GM23248 (cell line): ENCODE data around the gene TMBIM1.

Experiments
- EZH2 ChIP-seq: fragments of 200-600 bp; sonication (generic); IDR thresholded peaks from 2 replicates; pipeline ENCODE4 v1.6.1; 2018; ENCODE audit warnings: antibody characterized with exemption, mild to moderate bottlenecking; ENCODE audit not compliant: insufficient read depth, poor library complexity, severe bottlenecking
- EZH2phosphoT487 ChIP-seq: fragments of 200-600 bp; sonication (generic); IDR thresholded peaks from 2 replicates; pipeline ENCODE4 v1.6.1; 2018; ENCODE audit warnings: antibody characterized with exemption, moderate library complexity, mild to moderate bottlenecking, low read depth; ENCODE audit not compliant: insufficient read depth

DNA sequence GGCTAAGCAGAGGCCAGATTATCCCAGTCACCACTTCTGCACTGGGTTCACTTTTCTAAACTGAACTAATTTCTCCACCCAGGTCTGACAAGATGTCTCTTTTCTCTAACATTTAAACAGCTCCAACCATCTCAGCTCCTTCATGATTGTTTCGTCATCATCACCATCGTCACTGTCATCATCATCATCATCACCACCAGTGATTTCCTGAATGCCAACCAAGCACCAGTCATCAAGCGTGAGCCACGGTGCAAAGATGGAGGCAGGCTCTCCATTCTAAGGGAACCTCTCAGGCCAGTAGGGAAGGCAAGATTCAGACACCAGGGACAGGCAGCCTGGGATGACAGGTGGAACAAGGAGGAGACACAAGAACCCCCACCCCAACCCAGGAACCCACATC is 25.5 kb upstream of the TMBIM1 start:
- TF ChIP-seq EZH2 (no peak), EZH2phosphoT487 (no peak)
